ENCODE measurements around the gene FGF8. TPM values are rescaled to one million over a fixed set of nuclear protein-coding genes. Genes with fewer than 3 reads are reported as not detected.

FGF8 gene
- total and polyA plus RNA-seq, 2 of the 8 experiments (the other 6 are each of a cell fraction or from before 2014, with no cell fraction given): 1.1 to 3.9 TPM

- H3K18ac ChIP-seq (ENCODE audit: extremely low read depth, low read length): no peak overlapping the region
- DNase-seq (ENCODE audit: low read depth in 1 of 2, low spot score in 2 of 2): no peak
- no peak overlapping the region for H4K91ac ChIP-seq (replicated peaks; ENCODE audit: insufficient read length, low read length)
- no peak overlapping the region for H3K23ac ChIP-seq (ENCODE audit: insufficient read length)
- H2BK15ac ChIP-seq (ENCODE audit: low read length): no peak overlapping the region
- no peaks in the 10 kb centered on the region for H3K9me3 ChIP-seq (ENCODE audit: insufficient read depth in 2 of 2, low read depth in 1 of 2, low read length in 1 of 2)
- WGBS, 2 experiments (ENCODE audit: extremely low coverage in 1 of 2, insufficient coverage in 1 of 2, insufficient read length in 1 of 2, insufficient replicate concordance in 2 of 2, low coverage in 1 of 2, low lambda C conversion rate in 2 of 2, missing lambda C conversion rate in 1 of 2): 95% methylated on average over 7 of the region's 7 CpGs; no CpG with 5 or more reads in 1 of the 2 experiments
- FAIRE-seq: no peak
- H4K5ac ChIP-seq (ENCODE audit: insufficient read length, low read depth, low read length): no peak overlapping the region
- H3K23me2 ChIP-seq (ENCODE audit: low read depth, low read length): no peaks in the 10 kb centered on the region
- H3K79me2 ChIP-seq (ENCODE audit: control insufficient read depth in 1 of 2, insufficient read depth in 2 of 2, low read length in 2 of 2): no peaks in the 10 kb centered on the region; a peak in 1 of 4 replicates
- no peak overlapping the region for H3K4me2 ChIP-seq (ENCODE audit: insufficient read depth in 1 of 2, low read depth in 2 of 2, low read length in 2 of 2)
- H3K27me3 ChIP-seq (replicated peaks in 1 of 4; ENCODE audit: control insufficient read depth in 3 of 4, extremely low read depth in 1 of 4, insufficient read depth in 3 of 4, low read length in 3 of 4): no peaks in the 10 kb centered on the region
- POLR2A ChIA-PET (ENCODE audit: partially characterized antibody): no interaction called here
- H2AFZ ChIP-seq (ENCODE audit: low read length): no peak overlapping the region
- H3K56ac ChIP-seq (replicated peaks; ENCODE audit: insufficient read length, low read depth, low read length): no peak overlapping the region
- H3K9ac ChIP-seq (replicated peaks in 1 of 4; ENCODE audit: extremely low read depth in 1 of 4, low read depth in 3 of 4, low read length in 3 of 4): no peak overlapping the region
- H3K4me1 ChIP-seq (replicated peaks in 1 of 4; ENCODE audit: control insufficient read depth in 3 of 4, insufficient read depth in 4 of 4, low read length in 3 of 4): no peaks in the 10 kb centered on the region
- no peaks in the 10 kb centered on the region for H3K79me1 ChIP-seq (ENCODE audit: low read depth, low read length)
- no peak overlapping the region for H3K14ac ChIP-seq (ENCODE audit: insufficient read length)
- H4K8ac ChIP-seq (ENCODE audit: extremely low read depth, insufficient read depth, low read length): no peak overlapping the region; the same call in 1 of the 2 replicates
- H2AK5ac ChIP-seq (ENCODE audit: low read depth, low read length): no peak overlapping the region
- no peak overlapping the region for H2BK20ac ChIP-seq (ENCODE audit: low read length)
- CTCF ChIA-PET (ENCODE audit: partially characterized antibody): interaction anchor here (0.7 to 1.2 kb wide), 4 partner anchors 8 to 187 kb away, joined by 3 read pairs; no protein-coding TSS in a partner anchor
- no peak overlapping the region for H3K4ac ChIP-seq (replicated peaks; ENCODE audit: insufficient read length, low read depth, low read length)
- no peak overlapping the region for H3K4me3 ChIP-seq (ENCODE audit: extremely low read depth in 1 of 4, insufficient read depth in 2 of 4, low read depth in 3 of 4, low read length in 4 of 4)
- no peak overlapping the region for H2BK12ac ChIP-seq (ENCODE audit: low read depth, low read length)
- H2BK5ac ChIP-seq (ENCODE audit: low read depth, low read length): no peak overlapping the region
- no peak overlapping the region for H3K27ac ChIP-seq (ENCODE audit: low read depth, low read length)
- H4K20me1 ChIP-seq (replicated peaks in 1 of 2; ENCODE audit: control insufficient read depth in 1 of 2, insufficient read depth in 2 of 2, low read length in 2 of 2): peaks cover 3 to 4% of the 10 kb centered on the region in 2 experiments
- H2BK120ac ChIP-seq (replicated peaks; ENCODE audit: low read depth, low read length): no peak overlapping the region
- H3K36me3 ChIP-seq (ENCODE audit: control insufficient read depth in 2 of 4, insufficient read depth in 4 of 4, low read length in 3 of 4): peaks cover 26 to 84% (median 66%) of the 10 kb centered on the region in 4 experiments
- TF ChIP-seq NRF1 (IDR thresholded peaks at IDR 0.05; ENCODE audit: low read depth, low read length) (no peak), RBBP5 (IDR thresholded peaks at IDR 0.05; ENCODE audit: borderline replicate concordance, low read depth, low read length) (no peak), BRCA1 (IDR thresholded peaks at IDR 0.05; ENCODE audit: low read depth, low read length) (no peak), SIN3A (conservative IDR thresholded peaks at IDR 0.05 in 1 of 2, IDR thresholded peaks at IDR 0.05 in 1 of 2; ENCODE audit: low read depth in 1 of 2, low read length in 2 of 2) (no peak), HDAC6 (IDR thresholded peaks at IDR 0.05; ENCODE audit: low read depth, low read length) (no peak), CTCF (IDR thresholded peaks at IDR 0.05; ENCODE audit: control extremely low read depth in 1 of 3, insufficient read depth in 1 of 3, low read depth in 1 of 3, low read length in 3 of 3) (no peak), KDM5A (IDR thresholded peaks at IDR 0.05; ENCODE audit: low read length) (no peak), HDAC2 (IDR thresholded peaks at IDR 0.05; ENCODE audit: borderline replicate concordance in 1 of 2, low read depth in 2 of 2, low read length in 2 of 2) (no peak), TAF7 (optimal IDR thresholded peaks at IDR 0.05; ENCODE audit: borderline replicate concordance, low read depth, low read length) (no peak), CREB1 (IDR thresholded peaks at IDR 0.05) (no peak), CEBPB (IDR thresholded peaks at IDR 0.05; ENCODE audit: low read depth, low read length) (no peak), BCL11A (IDR thresholded peaks at IDR 0.05; ENCODE audit: low read depth in 2 of 2, low read length in 2 of 2) (no peak)
Measured at GRCh38 chr10:101789686-101790085, 13.8 kb upstream of the FGF8 start.

Data from H1 (cell line).